Activated T-helper 2 cell treated with anti-CD3 and anti-CD28 coated beads, Interferon-gamma antibody, Interleukin-2, Interleukin-4, amounts not matched to agents 10 μg/mL and 5 μg/mL and 100 μg/mL, durations not matched to agents 14 hours and 24 hours and 36 hours (primary cell): ENCODE data around the gene NRAS. TPM values are rescaled to one million over a fixed set of nuclear protein-coding genes. Genes with fewer than 3 reads are reported as not detected.
A peak's percentile ranks its signal among the peaks of the same experiment; 100 is the strongest.

Source experiments
- DNase-seq: peaks from one replicate; pipeline ENCODE4 v3.0.0; 2021; ENCODE audit warnings: low spot score
- H3K27ac Mint-ChIP-seq: one replicate; pipeline ENCODE4 v1.8.0; 2021; ENCODE audit warnings: mixed read lengths
- H3K27me3 Mint-ChIP-seq: one replicate; pipeline ENCODE4 v1.8.0; 2021; ENCODE audit warnings: low read depth, mixed read lengths
- H3K36me3 Mint-ChIP-seq: one replicate; pipeline ENCODE4 v1.8.0; 2021; ENCODE audit warnings: low read depth, mixed read lengths
- H3K4me1 Mint-ChIP-seq: one replicate; pipeline ENCODE4 v1.8.0; 2021; ENCODE audit warnings: low read depth, mixed read lengths
- H3K4me3 Mint-ChIP-seq: one replicate; pipeline ENCODE4 v1.8.0; 2021; ENCODE audit warnings: low read depth, mild to moderate bottlenecking, moderate library complexity, mixed read lengths
- H3K9me3 Mint-ChIP-seq: one replicate; pipeline ENCODE4 v1.8.0; 2021; ENCODE audit warnings: mixed read lengths
- intact Hi-C: fragments of 100-400 bp; cut with micrococcal nuclease; formaldehyde crosslinking; loops from one replicate; pipeline ENCODE4 v1.15.1; 2023
- total RNA-seq: library from RNA; stranded (reverse); gene quantifications from 2 replicates; pipeline ENCODE4 v1.2.3, GENCODE V29; 2022

NRAS gene
- total RNA-seq, 1 donor from 2014 or later: 63.3 TPM

- H3K9me3 Mint-ChIP-seq: no peaks in the 10 kb centered on the region
- peaks cover 14% of the 10 kb centered on the region for H3K27me3 Mint-ChIP-seq
- no peak for DNase-seq
- no peaks in the 10 kb centered on the region for H3K36me3 Mint-ChIP-seq
- no peak overlapping the region for H3K4me3 Mint-ChIP-seq
- intact Hi-C loops: no loop called here
- H3K4me1 Mint-ChIP-seq: no peaks in the 10 kb centered on the region
- no peak overlapping the region for H3K27ac Mint-ChIP-seq
These were observed 23.6 kb downstream of the NRAS start for GRCh38 chr1:114692947-114693346.

- no peaks in the 10 kb centered on the region for H3K36me3 Mint-ChIP-seq
- intact Hi-C loops: no loop called here
- H3K27ac Mint-ChIP-seq: no peak overlapping the region
- no peaks in the 10 kb centered on the region for H3K4me1 Mint-ChIP-seq
- H3K9me3 Mint-ChIP-seq: no peaks in the 10 kb centered on the region
- H3K27me3 Mint-ChIP-seq: peaks cover 26% of the 10 kb centered on the region
- H3K4me3 Mint-ChIP-seq: no peak overlapping the region
- DNase-seq: no peak
These were observed 25.5 kb downstream of the NRAS start for GRCh38 chr1:114691061-114691460.

- Mint-ChIP-seq H3K9me3 (no peaks in the 10 kb centered on the region), H3K27ac (no peak overlapping the region), H3K36me3 (no peaks in the 10 kb centered on the region), H3K27me3 (peaks cover 28% of the 10 kb centered on the region), H3K4me3 (no peak overlapping the region), H3K4me1 (no peaks in the 10 kb centered on the region)
- no peak for DNase-seq
- intact Hi-C loops: no loop called here
These were observed 26.4 kb downstream of the NRAS start for GRCh38 chr1:114690148-114690547.

- H3K4me1 Mint-ChIP-seq: no peaks in the 10 kb centered on the region
- no peak for DNase-seq
- H3K36me3 Mint-ChIP-seq: no peaks in the 10 kb centered on the region
- H3K27ac Mint-ChIP-seq: no peak overlapping the region
- H3K4me3 Mint-ChIP-seq: no peak overlapping the region
- intact Hi-C loops: no loop called here
- no peaks in the 10 kb centered on the region for H3K9me3 Mint-ChIP-seq
- H3K27me3 Mint-ChIP-seq: peaks cover 32% of the 10 kb centered on the region
These were observed 28.0 kb downstream of the NRAS start for GRCh38 chr1:114688526-114688925.

GRCh38 chr1:114685851-114686250, 30.7 kb downstream of the NRAS start:
- no peaks in the 10 kb centered on the region for H3K36me3 Mint-ChIP-seq
- no peak for DNase-seq
- H3K9me3 Mint-ChIP-seq: no peaks in the 10 kb centered on the region
- H3K4me3 Mint-ChIP-seq: no peak overlapping the region
- H3K27me3 Mint-ChIP-seq: peaks cover 34% of the 10 kb centered on the region
- H3K27ac Mint-ChIP-seq: no peak overlapping the region
- intact Hi-C loops: no loop called here
- H3K4me1 Mint-ChIP-seq: no peaks in the 10 kb centered on the region

- intact Hi-C loops: no loop called here
- H3K27me3 Mint-ChIP-seq: peaks cover 24% of the 10 kb centered on the region
- H3K36me3 Mint-ChIP-seq: no peaks in the 10 kb centered on the region
- DNase-seq: no peak
- H3K4me3 Mint-ChIP-seq: no peak overlapping the region
- no peaks in the 10 kb centered on the region for H3K4me1 Mint-ChIP-seq
- no peaks in the 10 kb centered on the region for H3K9me3 Mint-ChIP-seq
- H3K27ac Mint-ChIP-seq: no peak overlapping the region
These were observed 38.9 kb downstream of the NRAS start for GRCh38 chr1:114677691-114678090.

- H3K27me3 Mint-ChIP-seq: peaks cover 29% of the 10 kb centered on the region
- H3K27ac Mint-ChIP-seq: no peak overlapping the region
- no peaks in the 10 kb centered on the region for H3K9me3 Mint-ChIP-seq
- no peak overlapping the region for H3K4me3 Mint-ChIP-seq
- no peaks in the 10 kb centered on the region for H3K36me3 Mint-ChIP-seq
- intact Hi-C loops: no loop called here
- no peaks in the 10 kb centered on the region for H3K4me1 Mint-ChIP-seq
- DNase-seq: no peak
These were observed 40.5 kb downstream of the NRAS start for GRCh38 chr1:114676115-114676514.

- H3K36me3 Mint-ChIP-seq: no peaks in the 10 kb centered on the region
- H3K27ac Mint-ChIP-seq: no peak overlapping the region
- intact Hi-C loops: loop anchor here (2.0 to 5.0 kb wide), 4 partner anchors 90 to 695 kb away; partner anchors contain the start of genes BCAS2 and OLFML3
- no peaks in the 10 kb centered on the region for H3K9me3 Mint-ChIP-seq
- H3K4me1 Mint-ChIP-seq: peaks cover 4% of the 10 kb centered on the region
- peaks cover 34% of the 10 kb centered on the region for H3K27me3 Mint-ChIP-seq
- no peak overlapping the region for H3K4me3 Mint-ChIP-seq
- no peak for DNase-seq
These were observed 44.7 kb downstream of the NRAS start for GRCh38 chr1:114671939-114672275.

GRCh38 chr1:114671011-114671938, 45.3 kb downstream of the NRAS start:
- Mint-ChIP-seq H3K4me3 (no peak overlapping the region), H3K27ac (no peak overlapping the region), H3K36me3 (no peaks in the 10 kb centered on the region), H3K27me3 (peaks cover 39% of the 10 kb centered on the region), H3K9me3 (no peaks in the 10 kb centered on the region), H3K4me1 (peaks cover 4% of the 10 kb centered on the region)
- no peak for DNase-seq
- intact Hi-C loops: loop anchor here (2.0 to 5.0 kb wide), 4 partner anchors 89 to 694 kb away; partner anchors contain the start of genes BCAS2 and OLFML3

GRCh38 chr1:114670083-114671010, 46.2 kb downstream of the NRAS start:
- Mint-ChIP-seq H3K36me3 (no peaks in the 10 kb centered on the region), H3K4me1 (peaks cover 4% of the 10 kb centered on the region), H3K9me3 (no peaks in the 10 kb centered on the region), H3K4me3 (peak overlapping the region; percentile 86), H3K27ac (no peak overlapping the region), H3K27me3 (peaks cover 41% of the 10 kb centered on the region)
- DNase-seq: peak; percentile 72
- intact Hi-C loops: loop anchor here (1.0 to 5.0 kb wide), 7 partner anchors 10 to 693 kb away; partner anchors contain the start of genes BCAS2, CSDE1, NRAS and OLFML3

GRCh38 chr1:114669562-114670082, 46.9 kb downstream of the NRAS start, which contains the start of gene DENND2C:
Gene DENND2C (minus strand): TSS chr1:114670049. CDS start chr1:114625984, 44,065 bp downstream.
- Mint-ChIP-seq H3K27me3 (peaks cover 36% of the 10 kb centered on the region), H3K36me3 (no peaks in the 10 kb centered on the region), H3K4me3 (peak within 1 kb of the TSS; percentile 86), H3K27ac (no peak within 1 kb of the TSS), H3K9me3 (no peaks in the 10 kb centered on the region), H3K4me1 (peaks cover 4% of the 10 kb centered on the region)
- intact Hi-C loops: loop anchor here (1.0 to 5.0 kb wide), 7 partner anchors 11 to 692 kb away; partner anchors contain the start of genes BCAS2, CSDE1, NRAS and OLFML3
- no peak for DNase-seq

GRCh38 chr1:114668784-114669561, 47.6 kb downstream of the NRAS start:
- no peak for DNase-seq
- no peaks in the 10 kb centered on the region for H3K36me3 Mint-ChIP-seq
- peaks cover 34% of the 10 kb centered on the region for H3K27me3 Mint-ChIP-seq
- H3K27ac Mint-ChIP-seq: no peak overlapping the region
- intact Hi-C loops: no loop called here
- H3K9me3 Mint-ChIP-seq: no peaks in the 10 kb centered on the region
- peaks cover 4% of the 10 kb centered on the region for H3K4me1 Mint-ChIP-seq
- H3K4me3 Mint-ChIP-seq: peak overlapping the region; percentile 86
